Fibroblast of lung (primary cell): ENCODE data around the gene PGR. TPM values are rescaled to one million over a fixed set of nuclear protein-coding genes. Genes with fewer than 3 reads are reported as not detected.

ENCODE experiments used
- DNase-seq, 2 donors: peaks; one replicate each; pipeline versions ENCODE4 v3.0.0 to v3.0.0-alpha.2; 2010; ENCODE audit warnings: low read depth in 2 of 2
- H2AFZ ChIP-seq: 2 replicates; pipeline ENCODE4 v1.5.1; 2012; ENCODE audit warnings: low read length, control low read depth, inconsistent platforms
- H3K27ac ChIP-seq: 2 replicates; pipeline ENCODE4 v1.5.1; 2011; ENCODE audit warnings: low read length, control low read depth; ENCODE audit not compliant: insufficient read depth
- H3K27me3 ChIP-seq: 2 replicates; pipeline ENCODE4 v1.5.1; 2011; ENCODE audit warnings: mild to moderate bottlenecking, low read length; ENCODE audit not compliant: control insufficient read depth, insufficient read depth
- H3K36me3 ChIP-seq: 2 replicates; pipeline ENCODE4 v1.5.1; 2011; ENCODE audit warnings: low read length; ENCODE audit not compliant: control insufficient read depth, insufficient read depth
- H3K4me1 ChIP-seq: 2 replicates; pipeline ENCODE4 v1.5.1; 2011; ENCODE audit warnings: low read length; ENCODE audit not compliant: control insufficient read depth, insufficient read depth; ENCODE audit errors: extremely low read depth
- H3K4me2 ChIP-seq: 2 replicates; pipeline ENCODE4 v1.5.1; 2011; ENCODE audit warnings: low read length, control low read depth; ENCODE audit not compliant: insufficient read depth; ENCODE audit errors: extremely low read depth
- H3K4me3 ChIP-seq, 4 experiments: fragments of 200-600 bp in 1 of 4; sonication (generic) in 1 of 4; replicated peaks in 1 of 4; 2 replicates each; pipeline ENCODE4 v1.5.1; 2011 to 2016; ENCODE audit warnings: low read length in 4 of 4, low read depth in 3 of 4, mild to moderate bottlenecking in 3 of 4, control low read depth in 2 of 4, inconsistent platforms in 1 of 4, mixed read lengths in 1 of 4; ENCODE audit not compliant: insufficient read depth in 1 of 4; ENCODE audit errors: control extremely low read depth in 1 of 4
- H3K79me2 ChIP-seq: 2 replicates; pipeline ENCODE4 v1.5.1; 2012; ENCODE audit warnings: mild to moderate bottlenecking, low read length, inconsistent platforms; ENCODE audit not compliant: control insufficient read depth, insufficient read depth
- H3K9ac ChIP-seq: 2 replicates; pipeline ENCODE4 v1.5.1; 2011; ENCODE audit warnings: mild to moderate bottlenecking, low read length, control low read depth; ENCODE audit not compliant: insufficient read depth
- H3K9me3 ChIP-seq: 2 replicates; pipeline ENCODE4 v1.5.1; 2012; ENCODE audit warnings: low read depth, low read length; ENCODE audit not compliant: control insufficient read depth, insufficient read depth
- H4K20me1 ChIP-seq: 2 replicates; pipeline ENCODE4 v1.5.1; 2011; ENCODE audit warnings: low read length; ENCODE audit not compliant: control insufficient read depth, insufficient read depth; ENCODE audit errors: extremely low read depth
- EZH2 ChIP-seq: IDR thresholded peaks from 2 replicates; pipeline ENCODE4 v1.5.1; 2012; ENCODE audit warnings: low read length, control low read depth, mild to moderate bottlenecking; ENCODE audit errors: missing control alignments
- polyA plus RNA-seq, 2 donors: library from polyadenylated mRNA; depleted of rRNA in 1 of 2; stranded (reverse) in 1 of 2; unstranded in 1 of 2; fragments of >200 nt; gene quantifications; 2 replicates each; pipeline ENCODE4 v1.2.1, GENCODE V29; 2011 to 2012; ENCODE audit warnings: missing spikeins in 1 of 2
- total RNA-seq: library from RNA; depleted of rRNA; stranded (reverse); fragments of >200 nt; gene quantifications from 2 replicates; pipeline ENCODE4 v1.2.1, GENCODE V29; 2014
- TF ChIP-seq, protein P1 (sequence below), 2 donors: IDR thresholded peaks in 1 of 2; conservative IDR thresholded peaks in 1 of 2; 1 replicate in 1 of 2; 2 replicates in 1 of 2; pipeline ENCODE4 v1.5.1; 2011 to 2012; ENCODE audit warnings: low read length in 2 of 2, control low read depth in 1 of 2, inconsistent platforms in 1 of 2, low read depth in 1 of 2, mild to moderate bottlenecking in 1 of 2

PGR gene
- total and polyA plus RNA-seq, 2 donors (not counting 1 experiment from before 2014, with no cell fraction given) = 0.19 to 2.0 TPM

GRCh38 chr11:101166038-101166437, 36.4 kb upstream of the PGR start:
- H3K27ac ChIP-seq = no peak overlapping the region
- H2AFZ ChIP-seq = no peak overlapping the region
- H3K79me2 ChIP-seq = no peaks in the 10 kb centered on the region
- no peak for TF ChIP-seq EZH2
- TF ChIP-seq, protein P1, sequence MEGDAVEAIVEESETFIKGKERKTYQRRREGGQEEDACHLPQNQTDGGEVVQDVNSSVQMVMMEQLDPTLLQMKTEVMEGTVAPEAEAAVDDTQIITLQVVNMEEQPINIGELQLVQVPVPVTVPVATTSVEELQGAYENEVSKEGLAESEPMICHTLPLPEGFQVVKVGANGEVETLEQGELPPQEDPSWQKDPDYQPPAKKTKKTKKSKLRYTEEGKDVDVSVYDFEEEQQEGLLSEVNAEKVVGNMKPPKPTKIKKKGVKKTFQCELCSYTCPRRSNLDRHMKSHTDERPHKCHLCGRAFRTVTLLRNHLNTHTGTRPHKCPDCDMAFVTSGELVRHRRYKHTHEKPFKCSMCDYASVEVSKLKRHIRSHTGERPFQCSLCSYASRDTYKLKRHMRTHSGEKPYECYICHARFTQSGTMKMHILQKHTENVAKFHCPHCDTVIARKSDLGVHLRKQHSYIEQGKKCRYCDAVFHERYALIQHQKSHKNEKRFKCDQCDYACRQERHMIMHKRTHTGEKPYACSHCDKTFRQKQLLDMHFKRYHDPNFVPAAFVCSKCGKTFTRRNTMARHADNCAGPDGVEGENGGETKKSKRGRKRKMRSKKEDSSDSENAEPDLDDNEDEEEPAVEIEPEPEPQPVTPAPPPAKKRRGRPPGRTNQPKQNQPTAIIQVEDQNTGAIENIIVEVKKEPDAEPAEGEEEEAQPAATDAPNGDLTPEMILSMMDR (conservative IDR thresholded peaks at IDR 0.05 in 1 of 2, IDR thresholded peaks at IDR 0.05 in 1 of 2; ENCODE audit: low read depth in 1 of 2, low read length in 2 of 2) = no peak
- no peak overlapping the region for H3K9ac ChIP-seq
- no peaks in the 10 kb centered on the region for H3K27me3 ChIP-seq
- no peaks in the 10 kb centered on the region for H3K36me3 ChIP-seq
- no peak overlapping the region for H3K4me2 ChIP-seq
- H3K4me3 ChIP-seq = no peak overlapping the region
- DNase-seq = no peak
- no peaks in the 10 kb centered on the region for H4K20me1 ChIP-seq
- no peaks in the 10 kb centered on the region for H3K4me1 ChIP-seq
- no peaks in the 10 kb centered on the region for H3K9me3 ChIP-seq

GRCh38 chr11:101158119-101158518, 28.5 kb upstream of the PGR start:
- no peaks in the 10 kb centered on the region for H3K79me2 ChIP-seq
- H3K4me2 ChIP-seq = no peak overlapping the region
- H4K20me1 ChIP-seq = no peaks in the 10 kb centered on the region
- no peaks in the 10 kb centered on the region for H3K36me3 ChIP-seq
- H3K9ac ChIP-seq = no peak overlapping the region
- no peak overlapping the region for H2AFZ ChIP-seq
- H3K27ac ChIP-seq = no peak overlapping the region
- DNase-seq = no peak
- no peaks in the 10 kb centered on the region for H3K9me3 ChIP-seq
- no peak overlapping the region for H3K4me3 ChIP-seq
- H3K4me1 ChIP-seq = no peaks in the 10 kb centered on the region
- TF ChIP-seq, protein P1 (conservative IDR thresholded peaks at IDR 0.05 in 1 of 2, IDR thresholded peaks at IDR 0.05 in 1 of 2; ENCODE audit: low read depth in 1 of 2, low read length in 2 of 2) = no peak
- no peak for TF ChIP-seq EZH2
- H3K27me3 ChIP-seq = no peaks in the 10 kb centered on the region

GRCh38 chr11:101138245-101138930, 8.8 kb upstream of the PGR start:
- no peak overlapping the region for H2AFZ ChIP-seq
- H3K79me2 ChIP-seq = no peaks in the 10 kb centered on the region
- no peaks in the 10 kb centered on the region for H3K4me1 ChIP-seq
- no peaks in the 10 kb centered on the region for H4K20me1 ChIP-seq
- H3K27ac ChIP-seq = no peak overlapping the region
- H3K9me3 ChIP-seq = no peaks in the 10 kb centered on the region
- no peaks in the 10 kb centered on the region for H3K36me3 ChIP-seq
- H3K4me3 ChIP-seq = no peak overlapping the region
- no peak overlapping the region for H3K4me2 ChIP-seq
- no peak for DNase-seq
- no peak for TF ChIP-seq EZH2
- TF ChIP-seq, protein P1 (conservative IDR thresholded peaks at IDR 0.05 in 1 of 2, IDR thresholded peaks at IDR 0.05 in 1 of 2; ENCODE audit: low read depth in 1 of 2, low read length in 2 of 2) = no peak
- H3K27me3 ChIP-seq = no peaks in the 10 kb centered on the region
- H3K9ac ChIP-seq = no peak overlapping the region
